DOHH2 (cell line): ENCODE results near the gene DCTPP1.

Experiments
- H3F3A ChIP-seq: fragments of 200-600 bp; sonication (generic), shearing (Covaris generic); 2 replicates; pipeline ENCODE4 v1.6.0; 2016; ENCODE audit warnings: antibody characterized with exemption, mild to moderate bottlenecking; ENCODE audit not compliant: control insufficient read depth, insufficient read depth
- H3K27ac ChIP-seq: fragments of 200-600 bp; sonication (generic); 2 replicates; pipeline ENCODE4 v1.5.1; 2014; ENCODE audit warnings: low read depth, mild to moderate bottlenecking, low read length, moderate library complexity
- H3K27me3 ChIP-seq: fragments of 200-600 bp; sonication (generic); 2 replicates; pipeline ENCODE4 v1.6.1; 2014; ENCODE audit warnings: mild to moderate bottlenecking, low read length, mixed read lengths; ENCODE audit not compliant: control insufficient read depth
- H3K36me3 ChIP-seq: fragments of 200-600 bp; sonication (generic); 2 replicates; pipeline ENCODE4 v1.6.1; 2014; ENCODE audit warnings: mild to moderate bottlenecking, low read length, moderate library complexity, mixed read lengths; ENCODE audit not compliant: control insufficient read depth
- H3K4me1 ChIP-seq: fragments of 200-600 bp; sonication (generic); 2 replicates; pipeline ENCODE4 v1.6.1; 2014; ENCODE audit warnings: mild to moderate bottlenecking, low read length, mixed read lengths; ENCODE audit not compliant: control insufficient read depth
- H3K4me2 ChIP-seq: fragments of 200-600 bp; sonication (generic); 2 replicates; pipeline ENCODE4 v1.6.0; 2014; ENCODE audit warnings: mild to moderate bottlenecking, low read length, moderate library complexity
- H3K4me3 ChIP-seq: fragments of 200-600 bp; sonication (generic); 2 replicates; pipeline ENCODE4 v1.5.1; 2014; ENCODE audit warnings: mild to moderate bottlenecking, low read length, mixed read lengths
- H3K79me2 ChIP-seq: fragments of 200-600 bp; sonication (generic); 2 replicates; pipeline ENCODE4 v1.6.1; 2014; ENCODE audit warnings: mild to moderate bottlenecking, low read length, mixed read lengths; ENCODE audit not compliant: control insufficient read depth
- H3K9me2 ChIP-seq: fragments of 200-600 bp; sonication (generic); replicated peaks from 2 replicates; pipeline ENCODE4 v1.6.1; 2014; ENCODE audit warnings: mild to moderate bottlenecking, low read length, mixed read lengths; ENCODE audit not compliant: control insufficient read depth
- H3K9me3 ChIP-seq: fragments of 200-600 bp; sonication (generic); 2 replicates; pipeline ENCODE4 v1.6.1; 2014; ENCODE audit warnings: antibody characterized with exemption, low read length, mixed read lengths; ENCODE audit not compliant: control insufficient read depth, insufficient read depth
- H4K20me1 ChIP-seq: fragments of 200-600 bp; sonication (generic); 2 replicates; pipeline ENCODE4 v1.6.0; 2014; ENCODE audit warnings: low read depth, mild to moderate bottlenecking, antibody characterized with exemption, low read length, moderate library complexity; ENCODE audit not compliant: control insufficient read depth, insufficient read depth
- EZH2phosphoT487 ChIP-seq: fragments of 200-600 bp; sonication (generic); IDR thresholded peaks from 2 replicates; pipeline ENCODE4 v1.6.1; 2017; ENCODE audit warnings: borderline replicate concordance, mild to moderate bottlenecking, antibody characterized with exemption, low read length, moderate library complexity, mixed read lengths
- TF ChIP-seq, protein P1 (sequence below): fragments of 200-600 bp; sonication (generic); IDR thresholded peaks from one replicate; pipeline ENCODE4 v1.5.1; 2014; ENCODE audit warnings: antibody characterized with exemption, mild to moderate bottlenecking, low read depth, low read length; ENCODE audit not compliant: poor library complexity, severe bottlenecking

DCTPP1 gene

DNA sequence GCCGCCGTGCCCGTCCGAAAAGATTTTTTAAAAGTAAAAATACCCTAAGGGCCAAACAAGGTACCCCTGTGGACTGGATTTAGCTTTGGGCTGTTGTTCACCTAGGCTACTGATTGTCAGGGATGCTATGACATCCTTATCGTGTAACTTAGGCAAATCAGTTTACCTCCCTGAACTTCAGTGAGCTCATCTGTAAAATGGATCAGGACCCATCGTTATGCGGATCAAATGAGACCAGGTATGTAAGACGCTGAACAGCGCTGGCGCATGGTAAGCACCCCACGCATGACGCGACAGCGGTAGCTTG is 23.1 kb downstream of the DCTPP1 start:
- H3F3A ChIP-seq: peaks cover 6% of the 10 kb centered on the region; the same call in 1 of the 2 replicates
- TF ChIP-seq, protein P1, sequence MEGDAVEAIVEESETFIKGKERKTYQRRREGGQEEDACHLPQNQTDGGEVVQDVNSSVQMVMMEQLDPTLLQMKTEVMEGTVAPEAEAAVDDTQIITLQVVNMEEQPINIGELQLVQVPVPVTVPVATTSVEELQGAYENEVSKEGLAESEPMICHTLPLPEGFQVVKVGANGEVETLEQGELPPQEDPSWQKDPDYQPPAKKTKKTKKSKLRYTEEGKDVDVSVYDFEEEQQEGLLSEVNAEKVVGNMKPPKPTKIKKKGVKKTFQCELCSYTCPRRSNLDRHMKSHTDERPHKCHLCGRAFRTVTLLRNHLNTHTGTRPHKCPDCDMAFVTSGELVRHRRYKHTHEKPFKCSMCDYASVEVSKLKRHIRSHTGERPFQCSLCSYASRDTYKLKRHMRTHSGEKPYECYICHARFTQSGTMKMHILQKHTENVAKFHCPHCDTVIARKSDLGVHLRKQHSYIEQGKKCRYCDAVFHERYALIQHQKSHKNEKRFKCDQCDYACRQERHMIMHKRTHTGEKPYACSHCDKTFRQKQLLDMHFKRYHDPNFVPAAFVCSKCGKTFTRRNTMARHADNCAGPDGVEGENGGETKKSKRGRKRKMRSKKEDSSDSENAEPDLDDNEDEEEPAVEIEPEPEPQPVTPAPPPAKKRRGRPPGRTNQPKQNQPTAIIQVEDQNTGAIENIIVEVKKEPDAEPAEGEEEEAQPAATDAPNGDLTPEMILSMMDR: no peak
- no peak for TF ChIP-seq EZH2phosphoT487
- H3K4me1 ChIP-seq: peaks cover 27% of the 10 kb centered on the region
- H4K20me1 ChIP-seq: no peaks in the 10 kb centered on the region
- H3K27ac ChIP-seq: 0 out of 2 replicates have a peak overlapping the region, but pooled peaks have one; percentile 25
- peaks cover 22% of the 10 kb centered on the region for H3K79me2 ChIP-seq
- H3K4me2 ChIP-seq: peak overlapping the region; percentile 87
- H3K9me2 ChIP-seq: no peaks in the 10 kb centered on the region
- H3K27me3 ChIP-seq: no peaks in the 10 kb centered on the region
- peaks cover 12% of the 10 kb centered on the region for H3K36me3 ChIP-seq
- no peaks in the 10 kb centered on the region for H3K9me3 ChIP-seq
- peak overlapping the region; percentile 92 for H3K4me3 ChIP-seq

DNA sequence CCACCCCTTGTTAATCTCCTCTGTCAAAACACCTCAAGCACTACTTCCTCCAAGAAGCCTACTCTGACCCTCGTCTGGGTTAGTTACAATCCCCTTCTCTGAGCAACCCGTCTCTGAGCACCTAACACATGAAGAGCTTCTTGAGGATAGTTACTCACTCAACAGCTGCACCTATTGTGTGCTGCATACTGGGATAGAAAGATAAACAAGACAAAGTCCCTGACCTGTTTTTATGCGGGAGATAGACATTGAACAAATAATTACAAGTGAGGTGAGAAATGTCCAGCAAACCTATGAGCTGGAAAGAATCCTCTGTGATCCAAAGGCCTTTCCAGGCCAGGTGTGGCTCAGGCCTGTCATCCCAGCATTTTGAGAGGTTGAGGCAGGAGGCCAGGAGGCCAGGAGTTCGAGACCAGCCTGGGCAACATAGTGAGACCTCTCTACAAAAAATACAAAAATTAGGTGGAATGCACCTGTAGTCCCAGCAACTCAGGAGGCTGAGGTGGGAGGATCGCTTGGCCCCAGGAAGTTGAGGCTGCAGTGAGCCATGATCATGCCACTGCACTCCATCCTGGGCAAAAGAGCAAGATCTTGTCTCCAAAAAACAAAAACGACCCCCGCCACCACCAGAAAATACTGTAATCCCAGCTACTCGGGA is 27.9 kb downstream of the DCTPP1 start:
- H3K36me3 ChIP-seq: peaks cover 27% of the 10 kb centered on the region
- H3K79me2 ChIP-seq: peaks cover 11% of the 10 kb centered on the region
- no peaks in the 10 kb centered on the region for H3K9me3 ChIP-seq
- H3K9me2 ChIP-seq: no peaks in the 10 kb centered on the region
- TF ChIP-seq EZH2phosphoT487: no peak
- TF ChIP-seq, protein P1: no peak
- H3K27me3 ChIP-seq: no peaks in the 10 kb centered on the region
- H4K20me1 ChIP-seq: no peaks in the 10 kb centered on the region
- peaks cover 4% of the 10 kb centered on the region for H3F3A ChIP-seq
- H3K4me3 ChIP-seq: no peak overlapping the region
- H3K4me2 ChIP-seq: no peak overlapping the region
- peaks cover 29% of the 10 kb centered on the region for H3K4me1 ChIP-seq
- no peak overlapping the region for H3K27ac ChIP-seq

GRCh38 chr16:30399435-30400186 is 30.2 kb downstream of the DCTPP1 start:
- peaks cover 36% of the 10 kb centered on the region for H3K4me1 ChIP-seq
- H3F3A ChIP-seq: peaks cover 4% of the 10 kb centered on the region; the same call in 1 of the 2 replicates
- H3K9me3 ChIP-seq: no peaks in the 10 kb centered on the region

More at GRCh38 chr16:30399435-30400186, 30.2 kb downstream of the DCTPP1 start:
- H3K79me2 ChIP-seq: peaks cover 28% of the 10 kb centered on the region
- H4K20me1 ChIP-seq: peaks cover 3% of the 10 kb centered on the region; the same call in 1 of the 2 replicates
- peak overlapping the region; percentile 86 for H3K4me2 ChIP-seq
- TF ChIP-seq EZH2phosphoT487: no peak
- TF ChIP-seq, protein P1: no peak
- no peaks in the 10 kb centered on the region for H3K9me2 ChIP-seq
- peak overlapping the region; percentile 77 for H3K4me3 ChIP-seq
- H3K36me3 ChIP-seq: peaks cover 31% of the 10 kb centered on the region
- H3K27ac ChIP-seq: peak overlapping the region; percentile 63
- H3K27me3 ChIP-seq: no peaks in the 10 kb centered on the region
